SU-DHL-6 (cell line): Measurements from ENCODE around the gene PPIA.

Experiments used
- CTCF ChIP-seq: fragments of 200-600 bp; sonication (generic); IDR thresholded peaks from one replicate; pipeline ENCODE4 v1.5.1; 2017; ENCODE audit warnings: antibody characterized with exemption, mild to moderate bottlenecking, low read length, moderate library complexity; ENCODE audit not compliant: insufficient read depth, poor library complexity, severe bottlenecking
- EZH2phosphoT487 ChIP-seq: fragments of 200-600 bp; sonication (generic), shearing (Covaris generic); conservative IDR thresholded peaks from 2 replicates; pipeline ENCODE4 v1.6.1; 2018; ENCODE audit warnings: mild to moderate bottlenecking, antibody characterized with exemption, low read length, moderate library complexity, mixed read lengths

GRCh38 chr7:44845451-44845850 lies 49.0 kb downstream of the PPIA start:
- no peak for TF ChIP-seq EZH2phosphoT487
- no peak for TF ChIP-seq CTCF
